ENCODE measurements around the gene SERPINA3. TPM values are rescaled to one million over a fixed set of nuclear protein-coding genes. Genes with fewer than 3 reads are reported as not detected.
"Not testable (repeated sequence)": the region's sequence is repeated elsewhere in the genome, so short reads cannot be mapped to it uniquely, and the experiment has no call there.

SERPINA3 gene
- total RNA-seq, 1 donor from 2014 or later: 1.5 TPM

GRCh38 chr14:94631050-94631449 lies 18.9 kb downstream of the SERPINA3 start:
- no peak for DNase-seq (ENCODE audit: low read depth, low spot score)

DNA sequence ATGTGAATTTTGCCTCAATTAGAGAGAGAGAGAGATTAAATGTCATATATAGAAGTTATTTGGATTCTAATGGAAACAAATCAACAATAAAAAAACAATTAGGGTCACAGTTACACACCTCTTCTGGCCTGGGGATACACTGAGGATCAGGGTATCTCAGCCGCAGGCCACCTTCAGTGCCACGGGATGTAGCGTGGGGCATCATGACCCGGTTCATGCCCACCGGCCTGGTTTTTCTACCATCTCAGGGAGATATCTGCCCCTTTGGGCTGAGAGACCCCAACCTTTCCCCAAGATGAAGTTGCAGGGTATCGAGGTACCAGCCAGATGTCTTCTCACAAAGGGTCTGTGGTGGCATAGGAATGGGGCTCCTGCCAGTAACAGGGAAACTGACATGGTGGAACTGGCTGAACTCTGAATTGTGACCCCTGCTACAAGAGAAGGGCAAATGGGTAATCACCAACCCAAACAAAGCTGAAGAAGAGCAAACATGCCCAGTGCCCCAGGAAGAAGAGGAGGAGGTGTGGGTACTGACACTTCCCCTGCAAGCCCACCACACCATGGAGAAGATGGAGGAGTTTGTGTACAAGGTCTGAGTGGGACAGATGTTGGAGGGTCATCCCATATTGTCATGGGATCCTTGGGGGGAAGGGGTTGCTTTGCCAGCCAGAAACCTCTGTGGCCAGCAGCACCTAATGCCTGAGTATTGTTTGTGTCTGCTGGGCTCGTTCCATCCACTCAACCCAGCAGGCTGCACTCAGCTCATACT lies 19.5 kb downstream of the SERPINA3 start:
- DNase-seq (ENCODE audit: low read depth, low spot score): no peak

- DNase-seq (ENCODE audit: low read depth, low spot score): no peak
These were observed 20.1 kb downstream of the SERPINA3 start for GRCh38 chr14:94632305-94632590.

DNA sequence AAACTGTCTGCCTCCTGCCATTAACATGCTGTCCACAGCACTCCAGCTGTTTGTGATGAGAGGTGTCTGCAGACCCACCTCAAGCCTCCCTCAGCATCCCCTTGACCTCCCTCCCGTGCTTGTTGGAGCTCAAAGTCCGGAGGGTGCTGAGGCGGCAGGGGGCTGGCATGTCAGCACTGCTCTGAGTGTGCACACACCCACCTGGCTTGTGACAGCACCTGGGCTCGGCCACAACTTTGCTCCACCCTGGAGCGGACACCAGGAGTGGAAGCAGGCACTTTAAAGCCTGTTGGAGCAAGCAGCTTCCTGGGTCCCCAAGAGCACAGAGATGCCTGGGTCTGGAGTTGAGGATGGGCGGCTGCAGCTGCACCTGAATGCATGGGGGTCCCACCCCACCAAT lies 20.9 kb downstream of the SERPINA3 start:
- no peak for DNase-seq (ENCODE audit: low read depth, low spot score)

DNA sequence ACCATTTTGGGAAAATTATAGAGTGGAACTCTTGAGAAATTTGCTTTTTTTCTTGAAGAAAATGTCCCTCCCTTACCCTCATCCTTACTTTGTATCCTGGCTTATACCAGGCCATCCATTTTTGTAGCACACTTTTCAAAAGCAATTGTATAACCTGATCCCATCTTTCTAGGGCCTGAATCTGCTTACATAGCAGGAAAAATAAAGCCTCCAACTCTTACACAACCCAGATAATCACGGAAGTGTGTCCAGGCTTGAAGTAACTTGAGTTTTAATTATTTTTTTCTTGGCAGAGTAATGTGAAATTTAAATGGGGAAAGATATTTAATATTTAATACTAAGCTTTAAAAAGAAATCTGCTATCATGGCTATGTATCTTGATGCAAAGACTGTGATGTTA lies 23.0 kb downstream of the SERPINA3 start:
- no peak for DNase-seq (ENCODE audit: low read depth, low spot score)

DNA sequence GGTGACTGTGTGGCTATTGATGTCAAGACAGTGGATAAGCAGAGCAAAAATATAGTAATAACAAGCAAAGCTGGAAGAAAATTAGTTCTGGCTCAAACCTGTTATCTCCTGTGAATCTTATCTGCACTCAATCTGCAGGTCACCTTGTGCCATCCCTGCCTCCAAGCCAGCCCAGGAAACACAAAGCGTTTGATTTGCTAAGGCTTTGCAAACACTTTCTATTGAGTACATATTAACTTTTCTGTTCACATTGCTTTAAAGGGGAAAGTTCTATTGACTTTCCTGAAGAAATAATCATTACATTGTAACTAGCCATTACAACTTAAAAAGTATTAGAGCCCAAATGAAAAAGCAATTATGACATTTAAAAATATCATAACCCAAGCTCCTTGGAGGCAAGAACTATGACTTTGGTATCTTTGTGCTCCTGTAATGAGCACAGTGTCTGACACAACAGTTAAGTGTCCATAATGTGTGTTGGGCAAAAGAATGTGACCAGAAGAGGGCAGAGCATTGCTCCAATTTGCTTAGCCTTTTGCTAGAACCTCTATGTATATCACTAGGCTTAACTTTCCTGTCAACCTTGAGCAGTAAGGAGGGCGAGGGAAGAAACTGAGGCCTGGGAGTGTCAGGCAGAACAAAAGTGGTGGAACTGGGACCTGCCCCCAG lies 24.7 kb downstream of the SERPINA3 start:
- DNase-seq (ENCODE audit: low read depth, low spot score): no peak

GRCh38 chr14:94637814-94638213 lies 25.6 kb downstream of the SERPINA3 start:
- not testable (repeated sequence) for DNase-seq (ENCODE audit: low read depth, low spot score)

- DNase-seq (ENCODE audit: low read depth, low spot score): no peak
These were observed 26.1 kb downstream of the SERPINA3 start for GRCh38 chr14:94638339-94638738.

GRCh38 chr14:94638961-94639817 lies 27.0 kb downstream of the SERPINA3 start:
- no peak for DNase-seq (ENCODE audit: low read depth, low spot score)

DNA sequence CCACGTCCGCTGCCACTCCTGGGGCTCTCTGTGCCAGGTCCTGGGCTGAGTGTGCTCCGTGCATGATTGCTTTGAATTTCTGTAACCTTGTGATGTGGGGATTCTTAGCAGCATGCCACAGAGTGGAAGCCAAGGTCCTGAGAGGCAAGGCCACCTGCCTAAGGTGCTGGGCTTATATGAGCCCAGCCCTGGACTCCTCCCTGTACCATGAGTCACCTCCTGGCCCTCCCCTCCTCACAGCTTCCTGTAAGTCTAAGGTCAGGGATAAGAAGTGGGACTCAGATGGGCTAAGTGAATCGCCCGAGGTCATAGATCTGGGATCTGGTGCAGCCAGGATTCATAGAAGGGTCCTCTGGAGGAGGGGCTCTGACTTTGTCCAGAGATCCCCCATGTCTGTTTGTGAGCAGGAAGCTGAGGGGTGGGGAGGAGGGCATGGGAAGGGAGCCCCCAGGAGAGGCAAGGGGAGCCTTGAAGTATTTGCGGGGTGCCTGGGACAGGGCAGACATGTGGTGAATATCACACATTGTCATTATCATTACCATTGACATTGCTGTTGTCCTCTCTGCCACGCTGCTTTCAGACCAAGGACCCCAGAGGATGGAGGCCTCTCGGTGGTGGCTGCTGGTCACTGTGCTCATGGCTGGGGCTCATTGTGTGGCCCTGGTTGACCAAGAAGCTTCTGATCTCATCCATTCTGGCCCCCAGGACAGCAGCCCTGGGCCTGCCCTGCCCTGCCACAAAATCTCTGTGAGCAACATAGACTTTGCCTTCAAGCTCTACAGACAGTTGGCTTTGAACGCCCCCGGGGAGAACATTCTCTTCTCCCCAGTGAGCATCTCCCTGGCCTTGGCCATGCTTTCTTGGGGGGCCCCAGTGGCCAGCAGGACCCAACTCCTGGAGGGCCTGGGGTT lies 28.8 kb downstream of the SERPINA3 start:
- no peak for DNase-seq (ENCODE audit: low read depth, low spot score)

DNA sequence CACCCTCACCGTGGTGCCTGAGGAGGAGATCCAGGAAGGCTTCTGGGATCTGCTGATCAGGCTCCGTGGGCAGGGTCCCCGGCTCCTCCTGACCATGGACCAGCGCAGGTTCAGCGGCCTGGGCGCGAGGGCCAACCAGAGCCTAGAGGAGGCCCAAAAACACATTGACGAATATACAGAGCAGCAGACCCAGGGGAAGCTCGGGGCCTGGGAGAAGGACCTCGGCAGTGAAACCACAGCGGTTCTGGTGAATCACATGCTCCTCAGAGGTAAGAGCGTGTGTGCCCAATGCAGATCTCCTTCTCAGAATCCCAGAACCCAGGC lies 29.4 kb downstream of the SERPINA3 start:
- no peak for DNase-seq (ENCODE audit: low read depth, low spot score)

GRCh38 chr14:94643316-94644101 lies 31.3 kb downstream of the SERPINA3 start:
- DNase-seq (ENCODE audit: low read depth, low spot score): no peak

- DNase-seq (ENCODE audit: low read depth, low spot score): no peak
These were observed 31.9 kb downstream of the SERPINA3 start for GRCh38 chr14:94644102-94644535.

- no peak for DNase-seq (ENCODE audit: low read depth, low spot score)
These were observed 33.9 kb downstream of the SERPINA3 start for GRCh38 chr14:94646066-94646465.

- peak; percentile 15 for DNase-seq (ENCODE audit: low read depth, low spot score)
These were observed 34.3 kb downstream of the SERPINA3 start for GRCh38 chr14:94646481-94646880.

DNA sequence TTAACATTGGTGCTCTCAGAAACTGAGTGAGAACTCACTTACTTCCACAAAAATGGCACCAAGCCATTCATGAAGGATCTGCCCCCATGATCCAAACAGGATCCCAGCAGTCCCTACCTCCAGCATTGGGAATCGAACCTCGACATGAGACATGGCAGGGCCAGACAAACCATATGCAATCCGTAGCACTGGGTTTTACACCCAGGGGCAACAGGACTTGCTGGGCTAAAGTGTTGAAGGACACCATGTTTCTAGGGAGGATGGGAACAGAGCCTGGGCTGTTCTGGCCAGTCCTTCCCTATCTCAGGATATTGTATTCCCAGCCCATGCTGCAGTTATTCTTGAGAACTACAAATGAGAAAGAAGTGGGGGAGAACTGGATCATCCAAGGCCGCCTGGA lies 36.6 kb downstream of the SERPINA3 start:
- no peak for DNase-seq (ENCODE audit: low read depth, low spot score)

DNA sequence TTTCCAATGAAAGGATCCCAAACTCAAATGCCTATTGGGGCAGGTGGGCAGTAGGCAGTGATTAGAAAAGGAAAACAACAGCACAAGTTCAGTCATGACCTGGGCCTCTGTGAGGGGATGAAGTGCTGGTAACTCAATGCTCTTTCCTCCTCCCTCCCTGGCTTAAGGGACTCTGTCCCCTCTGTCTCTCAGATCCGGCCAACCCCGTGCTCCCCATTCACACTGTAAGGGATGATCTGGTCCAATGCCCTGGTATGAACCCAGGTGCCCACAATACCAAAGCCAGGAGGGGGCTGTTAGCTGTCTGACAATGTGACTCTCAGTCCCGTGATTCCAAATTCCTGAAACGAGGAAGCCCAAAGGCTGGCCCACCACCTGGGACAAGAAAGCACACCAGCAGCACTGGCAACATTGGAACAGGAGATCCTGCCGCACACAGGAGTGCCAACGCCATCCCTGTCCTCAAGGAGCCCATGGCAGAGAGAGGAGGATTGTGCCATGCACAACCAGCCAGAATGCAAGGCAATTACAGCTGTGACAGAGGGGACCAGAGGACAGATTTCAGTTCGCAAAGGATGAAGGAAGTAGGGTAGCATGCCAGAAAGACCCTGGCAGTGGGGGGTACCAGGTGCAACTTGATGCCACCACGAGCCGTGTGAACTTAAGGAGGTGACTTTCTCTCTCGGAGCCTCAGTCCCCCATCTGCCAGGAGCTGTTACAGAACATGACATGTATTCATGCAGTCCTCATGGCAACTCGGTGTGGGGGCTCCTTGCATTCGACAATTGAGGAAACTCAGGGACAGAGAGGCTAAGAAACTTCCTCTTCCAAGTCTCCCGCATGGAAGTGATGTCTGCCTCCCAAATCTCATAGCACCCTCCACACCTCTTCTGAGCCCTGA lies 37.6 kb downstream of the SERPINA3 start:
- DNase-seq (ENCODE audit: low read depth, low spot score): no peak

- DNase-seq (ENCODE audit: low read depth, low spot score): no peak
These were observed 38.2 kb downstream of the SERPINA3 start for GRCh38 chr14:94650444-94650775.

Measured in pulmonary artery endothelial cell (primary cell).